Right lobe of liver (tissue), 4 donors: ENCODE data around the gene C20orf204.

ENCODE experiments used
- POLR2A ChIP-seq: fragments of 450-650 bp; IDR thresholded peaks from one replicate; pipeline ENCODE4 v1.6.1; 2017; ENCODE audit warnings: antibody characterized with exemption, mild to moderate bottlenecking
- TF ChIP-seq, protein P1 (sequence below), 4 donors: fragments of 200-600 bp in 3 of 4; fragments of 450-650 bp in 1 of 4; IDR thresholded peaks; one replicate each; pipeline versions ENCODE4 v1.5.1 to v1.8.0; 2016 to 2022; ENCODE audit warnings: antibody characterized with exemption in 4 of 4, mild to moderate bottlenecking in 2 of 4
- donor health status: DM: no; HTN: no; CAD: no.
- donor health status: DM: no; HTN: no; CAD: no.
- donor health status: DM: no; HTN: yes; CAD: no.

DNA sequence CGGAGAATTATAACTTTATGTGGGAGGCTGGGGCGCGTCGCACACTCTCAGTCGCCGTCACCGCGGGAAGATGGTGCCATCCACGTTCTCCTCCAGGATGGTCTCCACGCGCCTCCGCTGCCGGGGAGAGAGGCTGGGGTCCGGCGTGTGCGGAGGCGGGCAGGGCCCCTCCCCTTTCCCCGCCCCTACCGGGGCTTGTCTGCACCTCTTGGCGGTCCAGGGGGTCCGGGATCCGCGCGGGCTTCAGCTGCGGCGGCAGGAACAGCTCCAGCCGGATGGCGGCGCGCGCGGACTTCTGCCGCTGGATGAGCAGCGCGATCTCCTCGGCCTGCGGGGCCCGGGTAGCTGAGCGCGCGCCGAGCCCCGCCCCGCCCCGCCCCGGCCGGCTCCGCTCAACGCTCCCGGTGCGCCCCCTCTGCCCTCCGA, 47.4 kb downstream of the C20orf204 start:
- TF ChIP-seq, protein P1, sequence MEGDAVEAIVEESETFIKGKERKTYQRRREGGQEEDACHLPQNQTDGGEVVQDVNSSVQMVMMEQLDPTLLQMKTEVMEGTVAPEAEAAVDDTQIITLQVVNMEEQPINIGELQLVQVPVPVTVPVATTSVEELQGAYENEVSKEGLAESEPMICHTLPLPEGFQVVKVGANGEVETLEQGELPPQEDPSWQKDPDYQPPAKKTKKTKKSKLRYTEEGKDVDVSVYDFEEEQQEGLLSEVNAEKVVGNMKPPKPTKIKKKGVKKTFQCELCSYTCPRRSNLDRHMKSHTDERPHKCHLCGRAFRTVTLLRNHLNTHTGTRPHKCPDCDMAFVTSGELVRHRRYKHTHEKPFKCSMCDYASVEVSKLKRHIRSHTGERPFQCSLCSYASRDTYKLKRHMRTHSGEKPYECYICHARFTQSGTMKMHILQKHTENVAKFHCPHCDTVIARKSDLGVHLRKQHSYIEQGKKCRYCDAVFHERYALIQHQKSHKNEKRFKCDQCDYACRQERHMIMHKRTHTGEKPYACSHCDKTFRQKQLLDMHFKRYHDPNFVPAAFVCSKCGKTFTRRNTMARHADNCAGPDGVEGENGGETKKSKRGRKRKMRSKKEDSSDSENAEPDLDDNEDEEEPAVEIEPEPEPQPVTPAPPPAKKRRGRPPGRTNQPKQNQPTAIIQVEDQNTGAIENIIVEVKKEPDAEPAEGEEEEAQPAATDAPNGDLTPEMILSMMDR (IDR thresholded peaks at IDR 0.05) = peak; percentile 52 to 68 (median 60)
- TF ChIP-seq POLR2A = no peak
